Esophagus squamous epithelium (tissue), 5 donors: Measurements from ENCODE around the gene MTARC1. TPM values are rescaled to one million over a fixed set of nuclear protein-coding genes. Genes with fewer than 3 reads are reported as not detected.

Source experiments
- DNase-seq: peaks from one replicate; lab custom pipeline; 2025; lab: John Stamatoyannopoulos, UW
- H3K27ac ChIP-seq, 4 donors: fragments of 200-600 bp; sonication (generic); one replicate each; pipeline ENCODE4 v1.5.1; 2016 to 2019; ENCODE audit warnings: mild to moderate bottlenecking in 1 of 4
- H3K27me3 ChIP-seq, 4 donors: fragments of 200-600 bp; sonication (generic); 1 replicate in 3 of 4; 2 replicates in 1 of 4; pipeline versions ENCODE4 v1.5.1 to v1.6.0; 2017 to 2021; ENCODE audit warnings: antibody characterized with exemption in 1 of 4
- H3K36me3 ChIP-seq, 3 donors: fragments of 200-600 bp; sonication (generic); one replicate each; pipeline ENCODE4 v1.5.1; 2016 to 2019
- H3K4me1 ChIP-seq, 3 donors: fragments of 200-600 bp; sonication (generic); one replicate each; pipeline ENCODE4 v1.5.1; 2017 to 2019
- H3K4me3 ChIP-seq, 4 donors: fragments of 200-600 bp; sonication (generic); 1 replicate in 3 of 4; 2 replicates in 1 of 4; pipeline ENCODE4 v1.5.1; 2016 to 2019; ENCODE audit warnings: mild to moderate bottlenecking in 2 of 4, moderate library complexity in 1 of 4
- H3K9me3 ChIP-seq, 3 donors: fragments of 200-600 bp; sonication (generic); one replicate each; pipeline ENCODE4 v1.5.1; 2016 to 2019
- CTCF ChIP-seq, 6 experiments: fragments of 450-650 bp in 4 of 6; fragments of 200-600 bp in 2 of 6; sonication (generic) in 2 of 6; IDR thresholded peaks; one replicate each; pipeline ENCODE4 v1.5.1; 2016 to 2019; ENCODE audit warnings: antibody characterized with exemption in 6 of 6, mild to moderate bottlenecking in 4 of 6, moderate library complexity in 4 of 6
- POLR2A ChIP-seq, 4 donors: fragments of 450-650 bp; IDR thresholded peaks; one replicate each; pipeline ENCODE4 v1.6.1; 2017; ENCODE audit warnings: antibody characterized with exemption in 4 of 4, mild to moderate bottlenecking in 4 of 4, moderate library complexity in 3 of 4
- WGBS, 2 donors: methylation state at CpG; one replicate each; pipeline ENCODE4 v1.1.5; 2018; 5-methylcytosine and 5-hydroxymethylcytosine counted together
- intact Hi-C: fragments of 100-400 bp; cut with DNase I; formaldehyde crosslinking; loops from one replicate; pipeline ENCODE4 v1.15.0; 2022
- total RNA-seq, 4 donors: library from RNA; depleted of rRNA; stranded (reverse); fragments of >200 nt; gene quantifications; one replicate each; pipeline ENCODE4 v1.1.0, GENCODE V29; 2016
- donor health status: DM: yes; HTN: yes; CAD: no.

The MTARC1 gene
- total RNA-seq, 4 donors from 2014 or later, result 2.3 to 12.2 (median 4.9) TPM

DNA sequence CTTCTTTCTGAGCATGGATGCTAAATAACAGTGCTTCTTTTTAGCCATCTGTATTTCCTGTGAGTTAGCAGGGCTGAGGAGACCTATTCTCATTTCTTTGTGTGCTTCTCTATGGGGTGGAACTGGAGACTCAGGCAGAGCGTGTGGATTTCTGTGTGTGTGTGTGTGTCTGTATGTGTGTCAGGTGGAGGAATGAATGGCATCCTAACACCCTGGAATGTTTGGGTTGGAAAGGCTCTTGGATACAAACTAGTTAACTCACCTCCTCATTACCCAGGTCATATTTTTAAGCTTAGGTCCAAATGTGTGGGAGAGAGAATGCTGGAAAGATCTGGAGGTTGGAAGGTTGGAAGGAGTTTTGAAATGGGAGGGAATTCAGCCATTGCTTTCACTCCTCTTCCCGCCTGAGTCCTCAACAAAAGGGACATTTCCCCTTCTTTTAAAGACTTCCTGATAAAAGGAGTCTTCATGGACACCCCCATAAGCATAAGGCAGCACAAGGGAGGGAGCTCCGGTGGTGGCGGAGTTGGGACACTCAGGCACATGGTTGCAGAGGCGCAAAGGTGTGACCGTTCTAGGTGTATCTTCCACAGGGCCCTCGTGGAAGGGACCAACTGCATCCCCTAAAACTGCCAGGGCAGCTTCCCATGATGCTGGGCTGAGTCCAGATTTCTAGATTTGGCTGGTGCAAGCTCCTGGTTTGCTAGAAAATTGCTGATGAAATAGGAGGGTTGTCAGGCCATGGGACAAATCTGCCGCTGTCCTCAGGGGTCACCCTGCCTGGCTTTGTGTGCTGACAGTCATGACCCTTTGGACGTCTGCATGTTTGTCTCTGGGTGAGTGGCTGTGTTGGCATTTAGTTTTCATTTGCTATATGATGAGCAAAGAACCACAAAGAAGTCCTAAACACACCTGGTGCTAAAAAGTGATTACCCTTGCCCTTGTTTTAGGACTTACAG is 37.6 kb downstream of the MTARC1 start:
- 79 to 83% methylated on average over 6 to 7 of the region's 9 CpGs for WGBS, 2 donors
- Histone ChIP-seq H3K36me3 (no peaks in the 10 kb centered on the region), H3K27me3 (no peaks in the 10 kb centered on the region), H3K9me3 (no peaks in the 10 kb centered on the region), H3K4me1 (peaks cover 0 to 5% (median 0%) of the 10 kb centered on the region in 3 donors), H3K4me3 (no peak overlapping the region), H3K27ac (no peak overlapping the region)
- DNase-seq, result no peak
- no peak for TF ChIP-seq CTCF (IDR thresholded peaks at IDR 0.05)
- no peak for TF ChIP-seq POLR2A (IDR thresholded peaks at IDR 0.05)
- intact Hi-C loops, result no loop called here

GRCh38 chr1:220825819-220826551 is 39.3 kb downstream of the MTARC1 start:
- Histone ChIP-seq H3K9me3 (no peaks in the 10 kb centered on the region), H3K27me3 (no peaks in the 10 kb centered on the region), H3K27ac (no peak overlapping the region), H3K36me3 (no peaks in the 10 kb centered on the region), H3K4me1 (peaks cover 0 to 5% (median 0%) of the 10 kb centered on the region in 3 donors), H3K4me3 (no peak overlapping the region)
- intact Hi-C loops, result no loop called here
- no peak for DNase-seq
- TF ChIP-seq POLR2A (IDR thresholded peaks at IDR 0.05) (no peak), CTCF (IDR thresholded peaks at IDR 0.05) (no peak)
- 54 to 60% methylated on average over 5 of the region's 6 CpGs for WGBS, 2 donors

GRCh38 chr1:220826729-220827128 is 40.0 kb downstream of the MTARC1 start:
- Histone ChIP-seq H3K36me3 (no peaks in the 10 kb centered on the region), H3K4me3 (no peak overlapping the region), H3K27ac (no peak overlapping the region), H3K9me3 (no peaks in the 10 kb centered on the region), H3K27me3 (no peaks in the 10 kb centered on the region), H3K4me1 (peaks cover 0 to 5% (median 0%) of the 10 kb centered on the region in 3 donors)
- 89 to 92% methylated on average over 5 of the region's 5 CpGs for WGBS, 2 donors
- TF ChIP-seq POLR2A (IDR thresholded peaks at IDR 0.05) (no peak), CTCF (IDR thresholded peaks at IDR 0.05) (no peak)
- intact Hi-C loops, result no loop called here
- no peak for DNase-seq

GRCh38 chr1:220827445-220828178 is 40.9 kb downstream of the MTARC1 start:
- no peaks in the 10 kb centered on the region for H3K9me3 ChIP-seq
- H3K27me3 ChIP-seq, result no peaks in the 10 kb centered on the region
- peaks cover 0 to 5% (median 0%) of the 10 kb centered on the region in 3 donors for H3K4me1 ChIP-seq
- intact Hi-C loops, result no loop called here
- no peaks in the 10 kb centered on the region for H3K36me3 ChIP-seq
- no peak overlapping the region for H3K4me3 ChIP-seq
- no peak for DNase-seq
- H3K27ac ChIP-seq, result no peak overlapping the region
- 57 to 76% methylated on average over 4 of the region's 4 CpGs for WGBS, 2 donors
- TF ChIP-seq POLR2A (IDR thresholded peaks at IDR 0.05) (no peak), CTCF (IDR thresholded peaks at IDR 0.05) (no peak)
